GM12891 (cell line): ENCODE data around the gene ACYP2.
"Not testable (repeated sequence)": the region's sequence is repeated elsewhere in the genome, so short reads cannot be mapped to it uniquely, and the experiment has no call there.

Experiments used
- DNase-seq: peaks from one replicate; pipeline ENCODE4 v3.0.0; 2011; ENCODE audit warnings: low spot score; ENCODE audit not compliant: insufficient read length
- FAIRE-seq: peaks from 2 replicates; lab custom pipeline; 2011; peaks lifted over from hg19 to GRCh38; lab: Jason Lieb, UNC
- PAX5 ChIP-seq: IDR thresholded peaks from 2 replicates; pipeline ENCODE4 v1.6.1; 2011; ENCODE audit warnings: low read length, moderate library complexity, mild to moderate bottlenecking; ENCODE audit not compliant: insufficient read depth, severe bottlenecking
- POLR2A ChIP-seq: IDR thresholded peaks from 2 replicates; pipeline ENCODE4 v1.6.1; 2011; ENCODE audit warnings: low read depth, low read length, control low read depth
- POLR2AphosphoS5 ChIP-seq: IDR thresholded peaks from 2 replicates; pipeline ENCODE4 v1.6.1; 2011; ENCODE audit warnings: low read depth, low read length, control low read depth
- POU2F2 ChIP-seq: IDR thresholded peaks from 2 replicates; pipeline ENCODE4 v1.6.1; 2011; ENCODE audit warnings: low read depth, mild to moderate bottlenecking, control low read depth, low read length, moderate library complexity
- SPI1 ChIP-seq: IDR thresholded peaks from 2 replicates; pipeline ENCODE4 v1.6.1; 2011; ENCODE audit warnings: low read depth, low read length, control low read depth
- TAF1 ChIP-seq: IDR thresholded peaks from 2 replicates; pipeline ENCODE4 v1.6.1; 2011; ENCODE audit warnings: low read depth, low read length, control low read depth

Gene ACYP2

GRCh38 chr2:54081574-54081973, 33.8 kb upstream of the ACYP2 start:
- no peak for TF ChIP-seq TAF1
- TF ChIP-seq POLR2A, result no peak
- TF ChIP-seq POLR2AphosphoS5, result 0 out of 2 replicates have a peak, but pooled peaks have one; percentile 23
- TF ChIP-seq PAX5, result peak; percentile 94
- no peak for TF ChIP-seq SPI1
- TF ChIP-seq POU2F2, result peak; percentile 91
- FAIRE-seq (peak; percentile 98), DNase-seq (peak; percentile 28)

- DNase-seq, result no peak
- TF ChIP-seq POLR2A, result no peak
- TF ChIP-seq SPI1, result no peak
- TF ChIP-seq POU2F2, result no peak
- no peak for TF ChIP-seq POLR2AphosphoS5
- no peak for TF ChIP-seq TAF1
- no peak for TF ChIP-seq PAX5
- peak; percentile 13 for FAIRE-seq
These were observed 32.4 kb upstream of the ACYP2 start for GRCh38 chr2:54083021-54083420.

DNA sequence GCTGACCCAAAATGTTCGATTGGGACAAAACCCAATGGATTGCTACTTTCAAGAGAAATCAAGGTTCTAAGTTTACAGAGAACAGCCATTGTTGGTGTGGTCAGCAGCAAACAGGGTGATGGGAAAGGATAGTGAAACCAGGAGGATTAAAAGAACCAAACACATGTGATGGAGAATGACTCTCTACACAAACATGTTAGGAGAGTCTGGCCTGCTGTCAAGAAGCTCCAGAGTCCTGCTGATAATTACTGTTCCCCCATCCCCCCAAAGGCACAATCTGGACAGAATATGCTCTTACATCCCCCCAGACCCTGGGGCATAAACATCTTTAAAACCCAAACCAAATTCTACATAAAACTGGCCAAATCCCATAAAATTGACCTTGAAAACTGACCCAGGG, 32.0 kb upstream of the ACYP2 start:
- DNase-seq, result no peak
- FAIRE-seq, result no peak
- TF ChIP-seq TAF1, result no peak
- no peak for TF ChIP-seq PAX5
- TF ChIP-seq POU2F2, result no peak
- TF ChIP-seq POLR2A, result no peak
- no peak for TF ChIP-seq SPI1
- TF ChIP-seq POLR2AphosphoS5, result no peak

- TF ChIP-seq POU2F2 (no peak), POLR2A (no peak), TAF1 (no peak), POLR2AphosphoS5 (no peak), SPI1 (no peak), PAX5 (no peak)
- DNase-seq (no peak), FAIRE-seq (no peak)
These were observed 30.8 kb upstream of the ACYP2 start for GRCh38 chr2:54084600-54084999.

DNA sequence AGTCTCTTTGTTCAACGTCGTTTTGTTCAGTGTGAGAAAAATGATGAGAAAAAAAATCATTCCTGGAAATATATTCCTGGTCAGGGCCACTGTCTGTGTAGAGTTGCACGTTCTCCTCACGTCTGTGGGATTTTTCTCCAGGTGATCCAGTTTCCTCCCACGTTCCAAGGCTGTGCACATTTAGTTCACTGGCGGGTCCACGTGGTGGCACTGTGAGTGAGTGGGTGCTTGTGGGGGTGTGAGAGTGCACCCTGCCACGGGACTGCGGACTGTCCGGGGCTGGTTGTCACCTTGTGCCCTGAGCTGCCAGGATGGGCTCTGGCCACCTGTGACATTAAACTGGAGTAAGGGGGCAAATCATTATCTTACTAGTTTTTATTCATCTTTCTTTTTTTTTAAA, 30.3 kb upstream of the ACYP2 start:
- FAIRE-seq, result no peak
- DNase-seq, result no peak
- TF ChIP-seq POLR2A (no peak), POU2F2 (no peak), PAX5 (no peak), TAF1 (no peak), POLR2AphosphoS5 (no peak), SPI1 (no peak)

GRCh38 chr2:54086157-54086556, 29.3 kb upstream of the ACYP2 start:
- DNase-seq (no peak), FAIRE-seq (no peak)
- no peak for TF ChIP-seq SPI1
- TF ChIP-seq PAX5, result no peak
- TF ChIP-seq POU2F2, result no peak

GRCh38 chr2:54088191-54088634, 27.2 kb upstream of the ACYP2 start:
- FAIRE-seq, result no peak
- no peak for DNase-seq
- no peak for TF ChIP-seq TAF1
- TF ChIP-seq POU2F2, result no peak
- TF ChIP-seq PAX5, result no peak
- no peak for TF ChIP-seq POLR2AphosphoS5
- no peak for TF ChIP-seq SPI1
- TF ChIP-seq POLR2A, result no peak

DNA sequence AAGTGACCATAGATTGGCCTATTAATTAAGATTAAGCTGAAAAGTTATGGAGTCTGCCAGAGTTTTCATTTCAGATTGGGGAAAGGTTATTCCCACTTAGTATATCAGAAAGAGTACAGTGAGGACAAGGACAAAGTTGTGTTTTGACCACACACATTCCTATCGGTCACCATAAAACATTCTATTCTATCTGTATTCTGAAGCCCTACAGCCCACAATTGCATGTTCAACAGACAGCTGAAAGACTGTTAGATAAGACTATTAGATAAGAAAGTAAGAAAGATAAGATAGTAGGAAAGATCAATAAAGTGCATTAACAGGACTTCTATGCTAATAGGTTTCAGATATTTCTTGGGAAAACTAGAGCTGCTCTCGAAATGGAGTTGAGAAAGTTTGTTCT, 26.7 kb upstream of the ACYP2 start:
- no peak for FAIRE-seq
- TF ChIP-seq PAX5 (no peak), POU2F2 (no peak), POLR2A (no peak), SPI1 (no peak), POLR2AphosphoS5 (no peak), TAF1 (no peak)

DNA sequence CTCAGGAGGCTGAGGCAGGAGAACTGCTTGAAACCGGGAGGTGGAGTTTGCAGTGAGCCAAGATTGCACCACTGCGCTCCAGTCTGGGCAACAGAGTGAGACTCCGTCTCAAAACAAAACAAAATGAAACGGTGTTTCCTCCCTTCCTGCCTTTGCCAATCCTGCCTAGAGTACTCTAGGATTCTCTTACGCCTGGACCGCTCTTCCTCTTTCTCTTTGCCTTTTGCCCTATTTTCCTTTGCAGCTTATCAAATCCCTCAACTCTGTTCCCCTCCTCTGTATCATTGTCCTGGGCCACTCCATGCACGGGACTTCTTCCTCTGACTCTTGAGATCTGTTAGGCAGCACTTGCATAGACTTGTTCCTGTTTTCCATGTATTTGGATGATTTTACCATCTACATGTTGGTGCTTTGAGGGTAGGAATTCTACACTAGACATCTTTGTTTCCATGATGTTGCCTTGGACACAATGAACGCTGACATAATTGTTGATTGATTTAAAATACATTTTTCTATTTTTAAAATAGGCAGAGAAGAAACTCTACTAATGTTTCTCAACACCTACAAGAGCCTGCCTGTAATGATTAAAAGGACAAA, 24.8 kb upstream of the ACYP2 start:
- FAIRE-seq (no peak), DNase-seq (no peak)
- TF ChIP-seq PAX5, result no peak
- no peak for TF ChIP-seq POLR2A
- TF ChIP-seq SPI1, result no peak
- TF ChIP-seq POU2F2, result no peak
- TF ChIP-seq POLR2AphosphoS5, result no peak
- TF ChIP-seq TAF1, result no peak

More for the DNA sequence above, 26.7 kb upstream of the ACYP2 start:
- DNase-seq, result no peak

- peak; percentile 74 for FAIRE-seq
- no peak for TF ChIP-seq POLR2A
- no peak for TF ChIP-seq POLR2AphosphoS5
- TF ChIP-seq SPI1, result 0 out of 2 replicates have a peak, but pooled peaks have one; percentile 9
- no peak for DNase-seq
These were observed 22.5 kb upstream of the ACYP2 start for GRCh38 chr2:54092940-54093339.

- DNase-seq, FAIRE-seq: not testable (repeated sequence)
These were observed 20.0 kb upstream of the ACYP2 start for GRCh38 chr2:54095406-54095805.

DNA sequence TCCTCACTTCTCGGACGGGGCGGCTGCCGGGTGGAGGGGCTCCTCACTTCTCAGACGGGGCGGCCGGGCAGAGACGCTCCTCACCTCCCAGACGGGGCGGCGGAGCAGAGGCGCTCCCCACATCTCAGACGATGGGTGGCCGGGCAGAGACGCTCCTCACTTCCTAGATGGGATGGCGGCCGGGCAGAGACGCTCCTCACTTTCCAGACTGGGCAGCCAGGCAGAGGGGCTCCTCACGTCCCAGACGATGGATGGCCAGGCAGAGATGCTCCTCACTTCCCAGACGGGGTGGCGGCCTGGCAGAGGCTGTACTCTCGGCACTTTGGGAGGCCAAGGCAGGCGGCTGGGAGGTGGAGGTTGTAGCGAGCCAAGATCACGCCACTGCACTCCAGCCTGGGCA, 19.3 kb upstream of the ACYP2 start:
- FAIRE-seq, DNase-seq: not testable (repeated sequence)
